K562 (cell line): Measurements from ENCODE around the gene LRRTM4. TPM values are rescaled to one million over a fixed set of nuclear protein-coding genes. Genes with fewer than 3 reads are reported as not detected.

Experiments
- ATAC-seq: fragments of 200-7000 bp; cut with Tn5 transposase; 3 replicates; pipeline ENCODE4 v1.9.1; 2020; ENCODE audit warnings: moderate library complexity
- BruUV-seq: library from RNA; stranded (reverse); fragments of 400-500 nt; replicated peaks from 2 replicates; lab custom pipeline; 2021; lab: Mats Ljungman, UMichigan
- CTCF ChIA-PET: fragments of 300-600 bp; formaldehyde crosslinking; extraction: SDS; loops from one replicate; lab custom pipeline; 2021; ENCODE audit warnings: low intra/inter-chr PET ratio; lab: Yijun Ruan, JAX
- POLR2A ChIA-PET: fragments of 300-600, 350-650 bp; sonication (Branson Sonifier 250); formaldehyde crosslinking; extraction: SDS; loops from one replicate; lab custom pipeline; 2021; ENCODE audit warnings: antibody characterized with exemption, inconsistent platforms; lab: Yijun Ruan, JAX
- DNase-seq, 4 experiments: peaks; one replicate each; pipeline versions ENCODE4 v3.0.0 to v3.0.0-alpha.2; 2011 to 2018; ENCODE audit warnings: low spot score in 3 of 4, mixed read lengths in 3 of 4; ENCODE audit errors: extremely low read depth in 1 of 4
- FAIRE-seq: peaks from 2 replicates; lab custom pipeline; 2011; peaks lifted over from hg19 to GRCh38; lab: Jason Lieb, UNC
- H2AFZ ChIP-seq: 2 replicates; pipeline ENCODE4 v1.6.0; 2011; ENCODE audit warnings: low read depth, low read length, control low read depth, inconsistent platforms
- H3K27ac ChIP-seq: fragments of 200-600 bp; 3 replicates; pipeline ENCODE4 v1.8.0; 2011; ENCODE audit warnings: low read depth, mild to moderate bottlenecking, control low read depth, inconsistent platforms, low read length, moderate library complexity, mixed read lengths; ENCODE audit errors: extremely low read depth
- H3K27me3 ChIP-seq, 2 experiments: fragments of 300-600 bp in 1 of 2; 2 replicates in 1 of 2; 3 replicates in 1 of 2; pipeline versions ENCODE4 v1.6.0 to v1.8.0; 2011; ENCODE audit warnings: inconsistent platforms in 2 of 2, low read length in 2 of 2, mild to moderate bottlenecking in 1 of 2, mixed read lengths in 1 of 2, moderate library complexity in 1 of 2; ENCODE audit not compliant: control insufficient read depth in 2 of 2, insufficient read depth in 2 of 2
- H3K36me3 ChIP-seq: fragments of 300-600 bp; 3 replicates; pipeline ENCODE4 v1.8.0; 2011; ENCODE audit warnings: mild to moderate bottlenecking, low read length, inconsistent platforms; ENCODE audit not compliant: control insufficient read depth, insufficient read depth
- H3K4me1 ChIP-seq, 2 experiments: fragments of 200-600 bp in 1 of 2; replicated peaks in 1 of 2; 2 replicates in 1 of 2; 3 replicates in 1 of 2; pipeline versions ENCODE4 v1.5.1 to v1.8.0; 2011; ENCODE audit warnings: inconsistent platforms in 2 of 2, low read length in 2 of 2, mild to moderate bottlenecking in 1 of 2, mixed read lengths in 1 of 2, moderate library complexity in 1 of 2; ENCODE audit not compliant: control insufficient read depth in 2 of 2, insufficient read depth in 2 of 2
- H3K4me2 ChIP-seq: 2 replicates; pipeline ENCODE4 v1.6.1; 2011; ENCODE audit warnings: low read length, control low read depth, inconsistent platforms, mixed read lengths; ENCODE audit not compliant: insufficient read depth
- H3K4me3 ChIP-seq: fragments of 200-600 bp; sonication (generic), shearing (Covaris generic); 2 replicates; pipeline ENCODE4 v1.5.1; 2016; ENCODE audit warnings: control low read depth, inconsistent platforms
- H3K79me2 ChIP-seq: fragments of 200-600 bp; 3 replicates; pipeline ENCODE4 v1.8.0; 2011; ENCODE audit warnings: low read length, inconsistent platforms; ENCODE audit not compliant: control insufficient read depth, insufficient read depth
- H3K9ac ChIP-seq, 2 experiments: 2 replicates each; pipeline versions ENCODE4 v1.6.0 to v1.6.1; 2011; ENCODE audit warnings: low read depth in 2 of 2, low read length in 2 of 2, control low read depth in 1 of 2, inconsistent platforms in 1 of 2, mild to moderate bottlenecking in 1 of 2, mixed read lengths in 1 of 2; ENCODE audit not compliant: insufficient read depth in 1 of 2
- H3K9me1 ChIP-seq: one replicate; pipeline ENCODE4 v1.6.0; 2011; ENCODE audit warnings: inconsistent platforms, mild to moderate bottlenecking, low read length, moderate library complexity; ENCODE audit not compliant: control insufficient read depth, insufficient read depth
- H3K9me3 ChIP-seq: replicated peaks from 2 replicates; pipeline ENCODE4 v1.5.1; 2011; ENCODE audit warnings: low read depth, low read length, inconsistent platforms; ENCODE audit not compliant: control insufficient read depth, insufficient read depth
- H4K20me1 ChIP-seq: replicated peaks from 2 replicates; pipeline ENCODE4 v1.6.1; 2011; ENCODE audit warnings: low read length, inconsistent platforms, mixed read lengths; ENCODE audit not compliant: control insufficient read depth, insufficient read depth
- ILK ChIP-seq: fragments of 450-650 bp; IDR thresholded peaks from 2 replicates; pipeline ENCODE4 v1.6.1; 2016; ENCODE audit warnings: missing genetic modification characterization, low read depth, mild to moderate bottlenecking, missing compliant biosample characterization, moderate library complexity, borderline replicate concordance
- RAD51 ChIP-seq: fragments of 450-650 bp; IDR thresholded peaks from 2 replicates; pipeline ENCODE4 v1.7.1; 2016; ENCODE audit warnings: low read depth, mild to moderate bottlenecking, borderline replicate concordance
- WGBS: fragments of 100-300 bp; shearing (Covaris generic); methylation state at CpG from one replicate; pipeline ENCODE4 v1.1.6; 2016; ENCODE audit warnings: low coverage, mixed read lengths; ENCODE audit not compliant: insufficient coverage; ENCODE audit errors: missing lambda C conversion rate; 5-methylcytosine and 5-hydroxymethylcytosine counted together
- in situ Hi-C: fragments of 300-500 bp; cut with MboI; formaldehyde crosslinking; loops from 4 replicates; pipeline ENCODE4 v1.15.0; 2018; ENCODE audit warnings: inconsistent platforms, mixed read lengths
- intact Hi-C: fragments of 100-400 bp; cut with micrococcal nuclease; formaldehyde crosslinking; loops from 2 replicates; pipeline ENCODE4 v1.14.2; 2022
- polyA plus RNA-seq, 8 experiments: library from polyadenylated mRNA; depleted of rRNA in 4 of 8; stranded (reverse) in 5 of 8; unstranded in 3 of 8; fragments of >200 nt; fragmentation: Nextera tagmentation in 2 of 8; fragmentation: Illumina TruSeq in 1 of 8; extraction: Ambion mirVana in 2 of 8; extraction: Trizol in 1 of 8; gene quantifications; 2 replicates each; pipeline versions ENCODE4 v1.2.1 to v1.2.3, GENCODE V29; 2011 to 2014; ENCODE audit warnings: inconsistent platforms in 1 of 8, missing spikeins in 1 of 8
- total RNA-seq, 7 experiments: library from RNA; depleted of rRNA in 6 of 7; stranded (reverse); fragments of >200 nt in 6 of 7; fragmentation: Illumina TruSeq in 2 of 7; extraction: Trizol in 2 of 7; gene quantifications; 2 replicates each; pipeline versions ENCODE4 v1.2.1 to v1.2.3, GENCODE V29; 2011 to 2021; ENCODE audit warnings: low replicate concordance in 1 of 7
- TF ChIP-seq, protein P1 (sequence below): sonication (generic); formaldehyde crosslinking; IDR thresholded peaks from 2 replicates; pipeline ENCODE4 v1.8.0; 2023; ENCODE audit warnings: mild to moderate bottlenecking, missing genetic modification reagents
- TF ChIP-seq, protein P2 (sequence below): fragments of 250-450 bp; sonication (Bioruptor Pico); IDR thresholded peaks from 2 replicates; pipeline ENCODE4 v1.8.0; 2022; ENCODE audit warnings: moderate library complexity, mild to moderate bottlenecking, inconsistent platforms
- TF ChIP-seq, protein P3 (sequence below): fragments of 250-450 bp; sonication (Bioruptor Pico); IDR thresholded peaks from 2 replicates; pipeline ENCODE4 v1.4.0; 2020; ENCODE audit warnings: mild to moderate bottlenecking

Gene LRRTM4
- total and polyA plus RNA-seq, 9 of the 15 experiments (the other 6 are each of a cell fraction or from before 2014, with no cell fraction given) = 0.04 TPM; not detected in 6

GRCh38 chr2:77009307-77009706 lies 512.9 kb downstream of the LRRTM4 start:
- Histone ChIP-seq H3K4me2 (no peak overlapping the region), H2AFZ (no peak overlapping the region), H3K9me3 (no peaks in the 10 kb centered on the region), H3K27ac (no peak overlapping the region), H3K27me3 (no peaks in the 10 kb centered on the region), H3K9ac (no peak overlapping the region), H4K20me1 (no peaks in the 10 kb centered on the region), H3K4me1 (no peaks in the 10 kb centered on the region)
- BruUV-seq = no TSS peak
- FAIRE-seq (no peak), DNase-seq (no peak)
- WGBS = 0% methylated on average over 3 of the region's 3 CpGs
- CTCF ChIA-PET = no interaction called here
- no peak for TF ChIP-seq ILK (tag)
- TF ChIP-seq, all 486 proteins: peak for 0
- no peaks in the 10 kb centered on the region for H3K79me2 ChIP-seq
- ATAC-seq = no peak
- no peaks in the 10 kb centered on the region for H3K36me3 ChIP-seq
- no peaks in the 10 kb centered on the region for H3K9me1 ChIP-seq
- H3K4me3 ChIP-seq = no peak overlapping the region
- in situ Hi-C loops (no loop called here), intact Hi-C loops (no loop called here)
- POLR2A ChIA-PET = no interaction called here

- no peaks in the 10 kb centered on the region for H3K9me1 ChIP-seq
- no peaks in the 10 kb centered on the region for H3K4me1 ChIP-seq
- no peak overlapping the region for H3K4me3 ChIP-seq
- POLR2A ChIA-PET = no interaction called here
- FAIRE-seq (no peak), ATAC-seq (no peak), DNase-seq (no peak)
- no peaks in the 10 kb centered on the region for H3K79me2 ChIP-seq
- no peak overlapping the region for H3K27ac ChIP-seq
- H3K27me3 ChIP-seq = no peaks in the 10 kb centered on the region
- in situ Hi-C loops = no loop called here
- TF ChIP-seq, protein P1, sequence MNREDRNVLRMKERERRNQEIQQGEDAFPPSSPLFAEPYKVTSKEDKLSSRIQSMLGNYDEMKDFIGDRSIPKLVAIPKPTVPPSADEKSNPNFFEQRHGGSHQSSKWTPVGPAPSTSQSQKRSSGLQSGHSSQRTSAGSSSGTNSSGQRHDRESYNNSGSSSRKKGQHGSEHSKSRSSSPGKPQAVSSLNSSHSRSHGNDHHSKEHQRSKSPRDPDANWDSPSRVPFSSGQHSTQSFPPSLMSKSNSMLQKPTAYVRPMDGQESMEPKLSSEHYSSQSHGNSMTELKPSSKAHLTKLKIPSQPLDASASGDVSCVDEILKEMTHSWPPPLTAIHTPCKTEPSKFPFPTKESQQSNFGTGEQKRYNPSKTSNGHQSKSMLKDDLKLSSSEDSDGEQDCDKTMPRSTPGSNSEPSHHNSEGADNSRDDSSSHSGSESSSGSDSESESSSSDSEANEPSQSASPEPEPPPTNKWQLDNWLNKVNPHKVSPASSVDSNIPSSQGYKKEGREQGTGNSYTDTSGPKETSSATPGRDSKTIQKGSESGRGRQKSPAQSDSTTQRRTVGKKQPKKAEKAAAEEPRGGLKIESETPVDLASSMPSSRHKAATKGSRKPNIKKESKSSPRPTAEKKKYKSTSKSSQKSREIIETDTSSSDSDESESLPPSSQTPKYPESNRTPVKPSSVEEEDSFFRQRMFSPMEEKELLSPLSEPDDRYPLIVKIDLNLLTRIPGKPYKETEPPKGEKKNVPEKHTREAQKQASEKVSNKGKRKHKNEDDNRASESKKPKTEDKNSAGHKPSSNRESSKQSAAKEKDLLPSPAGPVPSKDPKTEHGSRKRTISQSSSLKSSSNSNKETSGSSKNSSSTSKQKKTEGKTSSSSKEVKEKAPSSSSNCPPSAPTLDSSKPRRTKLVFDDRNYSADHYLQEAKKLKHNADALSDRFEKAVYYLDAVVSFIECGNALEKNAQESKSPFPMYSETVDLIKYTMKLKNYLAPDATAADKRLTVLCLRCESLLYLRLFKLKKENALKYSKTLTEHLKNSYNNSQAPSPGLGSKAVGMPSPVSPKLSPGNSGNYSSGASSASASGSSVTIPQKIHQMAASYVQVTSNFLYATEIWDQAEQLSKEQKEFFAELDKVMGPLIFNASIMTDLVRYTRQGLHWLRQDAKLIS (CRISPR knock-in tag) = no peak
- TF ChIP-seq RAD51 = no peak
- TF ChIP-seq, protein P2, sequence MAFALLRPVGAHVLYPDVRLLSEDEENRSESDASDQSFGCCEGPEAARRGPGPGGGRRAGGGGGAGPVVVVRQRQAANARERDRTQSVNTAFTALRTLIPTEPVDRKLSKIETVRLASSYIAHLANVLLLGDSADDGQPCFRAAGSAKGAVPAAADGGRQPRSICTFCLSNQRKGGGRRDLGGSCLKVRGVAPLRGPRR = no peak
- TF ChIP-seq, protein P3, sequence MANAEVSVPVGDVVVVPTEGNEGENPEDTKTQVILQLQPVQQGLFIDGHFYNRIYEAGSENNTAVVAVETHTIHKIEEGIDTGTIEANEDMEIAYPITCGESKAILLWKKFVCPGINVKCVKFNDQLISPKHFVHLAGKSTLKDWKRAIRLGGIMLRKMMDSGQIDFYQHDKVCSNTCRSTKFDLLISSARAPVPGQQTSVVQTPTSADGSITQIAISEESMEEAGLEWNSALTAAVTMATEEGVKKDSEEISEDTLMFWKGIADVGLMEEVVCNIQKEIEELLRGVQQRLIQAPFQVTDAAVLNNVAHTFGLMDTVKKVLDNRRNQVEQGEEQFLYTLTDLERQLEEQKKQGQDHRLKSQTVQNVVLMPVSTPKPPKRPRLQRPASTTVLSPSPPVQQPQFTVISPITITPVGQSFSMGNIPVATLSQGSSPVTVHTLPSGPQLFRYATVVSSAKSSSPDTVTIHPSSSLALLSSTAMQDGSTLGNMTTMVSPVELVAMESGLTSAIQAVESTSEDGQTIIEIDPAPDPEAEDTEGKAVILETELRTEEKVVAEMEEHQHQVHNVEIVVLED (CRISPR knock-in tag) = no peak
- 0% methylated on average over 1 of the region's 1 CpG for WGBS
- no peaks in the 10 kb centered on the region for H4K20me1 ChIP-seq
- CTCF ChIA-PET = no interaction called here
- no peak overlapping the region for H3K9ac ChIP-seq
- no peaks in the 10 kb centered on the region for H3K9me3 ChIP-seq
- H2AFZ ChIP-seq = no peak overlapping the region
- H3K4me2 ChIP-seq = no peak overlapping the region
- intact Hi-C loops = no loop called here
- H3K36me3 ChIP-seq = no peaks in the 10 kb centered on the region
- no TSS peak for BruUV-seq
Measured at GRCh38 chr2:77008853-77009252, 513.3 kb downstream of the LRRTM4 start.
